K562 (cell line): ENCODE measurements around the gene LILRA6. TPM values are rescaled to one million over a fixed set of nuclear protein-coding genes. Genes with fewer than 3 reads are reported as not detected.
A peak's percentile ranks its signal among the peaks of the same experiment; 100 is the strongest.

Source experiments
- DNMT1 ChIP-seq: fragments of 450-650 bp; IDR thresholded peaks from 2 replicates; pipeline ENCODE4 v1.6.1; 2016; ENCODE audit warnings: antibody characterized with exemption, mild to moderate bottlenecking
- FOXA3 ChIP-seq, 2 experiments: fragments of 450-650 bp in 1 of 2; sonication (generic) in 1 of 2; formaldehyde crosslinking; IDR thresholded peaks in 1 of 2; conservative IDR thresholded peaks in 1 of 2; 2 replicates each; pipeline versions ENCODE4 v1.4.0 to v1.8.0; 2020 to 2022; ENCODE audit warnings: mild to moderate bottlenecking in 2 of 2, missing genetic modification reagents in 1 of 2
- MYC ChIP-seq, 2 experiments: fragments of 250-450 bp in 1 of 2; sonication (Bioruptor Pico) in 1 of 2; IDR thresholded peaks; 2 replicates each; pipeline versions ENCODE4 v1.5.1 to v1.6.1; 2012 to 2021; ENCODE audit warnings: low read depth in 2 of 2, borderline replicate concordance in 1 of 2, improper control_type of control experiment in 1 of 2, low read length in 1 of 2, mild to moderate bottlenecking in 1 of 2, moderate library complexity in 1 of 2
- NFRKB ChIP-seq: fragments of 450-650 bp; IDR thresholded peaks from 2 replicates; pipeline ENCODE4 v1.6.1; 2016; ENCODE audit warnings: low read depth
- NRF1 ChIP-seq, 2 experiments: fragments of 450-650 bp; IDR thresholded peaks in 1 of 2; conservative IDR thresholded peaks in 1 of 2; 2 replicates each; pipeline ENCODE4 v1.6.1; 2014; ENCODE audit warnings: mild to moderate bottlenecking in 2 of 2
- POU5F1 ChIP-seq: fragments of 150-350 bp; IDR thresholded peaks from 2 replicates; pipeline ENCODE4 v1.6.1; 2014; ENCODE audit warnings: borderline replicate concordance, low read length, low read depth, mild to moderate bottlenecking; ENCODE audit not compliant: partially characterized antibody
- STAT5A ChIP-seq: IDR thresholded peaks from 2 replicates; pipeline ENCODE4 v1.6.1; 2012; ENCODE audit warnings: low read length, inconsistent platforms, borderline replicate concordance
- SUPT5H ChIP-seq: fragments of 450-650 bp; IDR thresholded peaks from 2 replicates; pipeline ENCODE4 v1.6.1; 2016
- TFAM ChIP-seq: fragments of 250-450 bp; sonication (Bioruptor Pico); conservative IDR thresholded peaks from 2 replicates; pipeline ENCODE4 v1.5.0; 2021; ENCODE audit warnings: mild to moderate bottlenecking, moderate library complexity
- TOE1 ChIP-seq, 2 experiments: fragments of 450-650 bp in 1 of 2; sonication (generic) in 1 of 2; formaldehyde crosslinking in 1 of 2; IDR thresholded peaks; 2 replicates each; pipeline versions ENCODE4 v1.7.1 to v1.8.0; 2016 to 2022; ENCODE audit warnings: borderline replicate concordance in 2 of 2, mild to moderate bottlenecking in 2 of 2, antibody characterized with exemption in 1 of 2, inconsistent platforms in 1 of 2, low read depth in 1 of 2, missing genetic modification reagents in 1 of 2, moderate library complexity in 1 of 2
- ZBTB2 ChIP-seq: fragments of 450-650 bp; IDR thresholded peaks from 2 replicates; pipeline ENCODE4 v1.6.1; 2016; ENCODE audit warnings: antibody characterized with exemption
- ZBTB49 ChIP-seq: sonication (generic); formaldehyde crosslinking; IDR thresholded peaks from 2 replicates; pipeline ENCODE4 v1.8.0; 2022; ENCODE audit warnings: missing genetic modification reagents, mild to moderate bottlenecking, borderline replicate concordance
- ZFP91 ChIP-seq: sonication (generic); formaldehyde crosslinking; IDR thresholded peaks from 2 replicates; pipeline ENCODE4 v1.8.0; 2022; ENCODE audit warnings: mild to moderate bottlenecking, missing genetic modification reagents
- ZNF124 ChIP-seq: sonication (generic); formaldehyde crosslinking; IDR thresholded peaks from 2 replicates; pipeline ENCODE4 v1.8.1; 2022; ENCODE audit warnings: missing genetic modification reagents
- polyA plus RNA-seq, 8 experiments: library from polyadenylated mRNA; depleted of rRNA in 4 of 8; stranded (reverse) in 5 of 8; unstranded in 3 of 8; fragments of >200 nt; fragmentation: Nextera tagmentation in 2 of 8; fragmentation: Illumina TruSeq in 1 of 8; extraction: Ambion mirVana in 2 of 8; extraction: Trizol in 1 of 8; gene quantifications; 2 replicates each; pipeline versions ENCODE4 v1.2.1 to v1.2.3, GENCODE V29; 2011 to 2014; ENCODE audit warnings: inconsistent platforms in 1 of 8, missing spikeins in 1 of 8
- total RNA-seq, 7 experiments: library from RNA; depleted of rRNA in 6 of 7; stranded (reverse); fragments of >200 nt in 6 of 7; fragmentation: Illumina TruSeq in 2 of 7; extraction: Trizol in 2 of 7; gene quantifications; 2 replicates each; pipeline versions ENCODE4 v1.2.1 to v1.2.3, GENCODE V29; 2011 to 2021; ENCODE audit warnings: low replicate concordance in 1 of 7
- TF ChIP-seq, protein P1 (sequence below): fragments of 250-450 bp; sonication (Bioruptor Pico); IDR thresholded peaks from 2 replicates; pipeline ENCODE4 v1.8.0; 2021; ENCODE audit warnings: moderate library complexity, mild to moderate bottlenecking, inconsistent platforms
- TF ChIP-seq, protein P2 (sequence below): fragments of 450-650 bp; formaldehyde crosslinking; IDR thresholded peaks from 2 replicates; pipeline ENCODE4 v1.4.0; 2020; ENCODE audit warnings: mild to moderate bottlenecking, moderate library complexity

LILRA6 gene
- total and polyA plus RNA-seq, 9 of the 15 experiments (the other 6 are each of a cell fraction or from before 2014, with no cell fraction given), result 0.03 TPM; not detected in 8

DNA sequence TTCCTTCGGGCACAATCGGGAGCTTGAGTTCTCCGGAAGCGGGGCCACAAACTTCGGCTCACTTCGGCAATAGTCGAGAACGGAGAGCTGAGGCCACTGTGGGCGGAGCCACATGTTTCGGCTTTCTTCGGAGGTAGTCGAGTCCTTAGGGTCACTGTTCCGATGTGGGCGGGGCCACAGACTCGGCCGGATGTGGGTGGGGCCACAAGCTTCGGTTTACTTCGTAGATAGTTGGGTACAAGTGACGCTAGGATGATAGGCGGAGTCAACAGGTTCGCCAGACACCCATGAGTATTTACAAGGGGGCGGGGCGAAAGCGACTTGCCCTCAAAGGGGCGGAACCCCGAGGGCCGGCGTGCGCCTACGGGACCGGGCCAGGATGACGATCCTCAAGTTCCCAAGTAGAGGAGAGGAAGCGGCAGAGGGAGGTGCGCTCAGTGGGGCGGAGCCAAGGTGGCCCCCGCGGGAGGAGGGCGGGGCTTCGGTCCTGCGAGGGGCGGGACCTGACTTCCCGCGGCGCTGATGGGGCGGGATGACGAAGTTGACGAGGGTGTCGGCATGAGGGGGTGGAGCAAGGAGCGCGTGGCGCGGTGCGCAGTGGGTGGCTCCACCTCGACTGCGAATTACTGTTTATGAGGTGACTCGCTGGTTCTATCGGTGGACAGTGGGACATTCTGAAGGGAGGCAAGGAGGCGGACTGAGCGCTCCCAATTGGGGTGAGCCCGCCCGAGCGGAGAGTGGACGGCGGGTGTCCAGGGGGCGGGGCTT lies 52.7 kb downstream of the LILRA6 start (continued):
- TF ChIP-seq ZFP91 (CRISPR knock-in tag) (peak; percentile 48; the same call in 1 of the 2 replicates), FOXA3 (CRISPR knock-in tag; conservative IDR thresholded peaks at IDR 0.05 in 1 of 2, IDR thresholded peaks at IDR 0.05 in 1 of 2) (peak in 1 of 2 experiments; percentile 39; a peak in 1 of 4 replicates), POU5F1 (no peak), NFRKB (0 out of 2 replicates have a peak, but pooled peaks have one; percentile 61), SUPT5H (peak; percentile 96), TOE1 (IDR thresholded peaks at IDR 0.05; ENCODE audit: borderline replicate concordance) (peak; percentile 80; the same call in 1 of the 2 replicates), TOE1 (CRISPR knock-in tag; IDR thresholded peaks at IDR 0.05; ENCODE audit: borderline replicate concordance, low read depth) (0 out of 2 replicates have a peak, but pooled peaks have one; percentile 21), NRF1 (conservative IDR thresholded peaks at IDR 0.05 in 1 of 2, IDR thresholded peaks at IDR 0.05 in 1 of 2) (peak; percentile 92 to 93), STAT5A (no peak), ZNF124 (no peak), ZBTB2 (peak; percentile 70; the same call in 1 of the 2 replicates), TFAM (CRISPR knock-in tag) (no peak), DNMT1 (no peak), ZBTB49 (no peak), MYC (IDR thresholded peaks at IDR 0.05; ENCODE audit: low read depth, low read length) (peak; percentile 96), MYC (CRISPR knock-in tag; IDR thresholded peaks at IDR 0.05; ENCODE audit: borderline replicate concordance, low read depth) (peak; percentile 87; the same call in 1 of the 2 replicates)
- TF ChIP-seq, protein P1, sequence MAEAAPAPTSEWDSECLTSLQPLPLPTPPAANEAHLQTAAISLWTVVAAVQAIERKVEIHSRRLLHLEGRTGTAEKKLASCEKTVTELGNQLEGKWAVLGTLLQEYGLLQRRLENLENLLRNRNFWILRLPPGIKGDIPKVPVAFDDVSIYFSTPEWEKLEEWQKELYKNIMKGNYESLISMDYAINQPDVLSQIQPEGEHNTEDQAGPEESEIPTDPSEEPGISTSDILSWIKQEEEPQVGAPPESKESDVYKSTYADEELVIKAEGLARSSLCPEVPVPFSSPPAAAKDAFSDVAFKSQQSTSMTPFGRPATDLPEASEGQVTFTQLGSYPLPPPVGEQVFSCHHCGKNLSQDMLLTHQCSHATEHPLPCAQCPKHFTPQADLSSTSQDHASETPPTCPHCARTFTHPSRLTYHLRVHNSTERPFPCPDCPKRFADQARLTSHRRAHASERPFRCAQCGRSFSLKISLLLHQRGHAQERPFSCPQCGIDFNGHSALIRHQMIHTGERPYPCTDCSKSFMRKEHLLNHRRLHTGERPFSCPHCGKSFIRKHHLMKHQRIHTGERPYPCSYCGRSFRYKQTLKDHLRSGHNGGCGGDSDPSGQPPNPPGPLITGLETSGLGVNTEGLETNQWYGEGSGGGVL, result no peak
- TF ChIP-seq, protein P2, sequence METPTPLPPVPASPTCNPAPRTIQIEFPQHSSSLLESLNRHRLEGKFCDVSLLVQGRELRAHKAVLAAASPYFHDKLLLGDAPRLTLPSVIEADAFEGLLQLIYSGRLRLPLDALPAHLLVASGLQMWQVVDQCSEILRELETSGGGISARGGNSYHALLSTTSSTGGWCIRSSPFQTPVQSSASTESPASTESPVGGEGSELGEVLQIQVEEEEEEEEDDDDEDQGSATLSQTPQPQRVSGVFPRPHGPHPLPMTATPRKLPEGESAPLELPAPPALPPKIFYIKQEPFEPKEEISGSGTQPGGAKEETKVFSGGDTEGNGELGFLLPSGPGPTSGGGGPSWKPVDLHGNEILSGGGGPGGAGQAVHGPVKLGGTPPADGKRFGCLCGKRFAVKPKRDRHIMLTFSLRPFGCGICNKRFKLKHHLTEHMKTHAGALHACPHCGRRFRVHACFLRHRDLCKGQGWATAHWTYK (CRISPR knock-in tag), result 0 out of 2 replicates have a peak, but pooled peaks have one; percentile 70
